HepG2 (cell line): ENCODE results near the gene LMF2. TPM values are rescaled to one million over a fixed set of nuclear protein-coding genes. Genes with fewer than 3 reads are reported as not detected.

Experiments
- ADNP ChIP-seq: sonication (generic); formaldehyde crosslinking; IDR thresholded peaks from 2 replicates; pipeline ENCODE4 v1.4.0; 2020; ENCODE audit warnings: missing genetic modification reagents
- ARNT ChIP-seq: fragments of 450-650 bp; IDR thresholded peaks from 2 replicates; pipeline ENCODE4 v1.6.1; 2017
- ESRRA ChIP-seq: sonication (generic); formaldehyde crosslinking; IDR thresholded peaks from 2 replicates; pipeline ENCODE4 v1.5.1; 2020; ENCODE audit warnings: mild to moderate bottlenecking, low read depth, missing genetic modification reagents
- JARID2 ChIP-seq: sonication (generic); formaldehyde crosslinking; IDR thresholded peaks from 2 replicates; pipeline ENCODE4 v1.8.1; 2023; ENCODE audit warnings: missing genetic modification reagents, inconsistent platforms; ENCODE audit not compliant: insufficient replicate concordance
- MLXIP ChIP-seq: sonication (generic); formaldehyde crosslinking; IDR thresholded peaks from 2 replicates; pipeline ENCODE4 v1.9.0; 2021; ENCODE audit warnings: missing genetic modification reagents, borderline replicate concordance
- MZF1 ChIP-seq: sonication (generic); formaldehyde crosslinking; IDR thresholded peaks from 2 replicates; pipeline ENCODE4 v1.8.1; 2023; ENCODE audit warnings: mild to moderate bottlenecking, missing genetic modification reagents, borderline replicate concordance
- PRMT3 ChIP-seq: sonication (generic); formaldehyde crosslinking; IDR thresholded peaks from 2 replicates; pipeline ENCODE4 v1.8.1; 2022; ENCODE audit warnings: low read depth, mild to moderate bottlenecking, moderate library complexity, missing genetic modification reagents, borderline replicate concordance
- RELA ChIP-seq: sonication (generic); formaldehyde crosslinking; IDR thresholded peaks from 2 replicates; pipeline ENCODE4 v1.4.0; 2020; ENCODE audit warnings: missing genetic modification reagents
- RFXANK ChIP-seq: IDR thresholded peaks from 2 replicates; pipeline ENCODE4 v1.6.1; 2016
- SCMH1 ChIP-seq: sonication (generic); formaldehyde crosslinking; IDR thresholded peaks from 2 replicates; pipeline ENCODE4 v1.9.0; 2021; ENCODE audit warnings: missing genetic modification reagents, mild to moderate bottlenecking, borderline replicate concordance
- SIN3A ChIP-seq: IDR thresholded peaks from 2 replicates; pipeline ENCODE4 v1.6.1; 2011; ENCODE audit warnings: low read depth, mild to moderate bottlenecking, control low read depth, low read length, borderline replicate concordance
- TEAD2 ChIP-seq: sonication (generic); formaldehyde crosslinking; IDR thresholded peaks from 2 replicates; pipeline ENCODE4 v1.9.0; 2021; ENCODE audit warnings: missing genetic modification reagents
- TEF ChIP-seq: sonication (generic); formaldehyde crosslinking; IDR thresholded peaks from 2 replicates; pipeline ENCODE4 v1.5.0; 2020; ENCODE audit warnings: missing genetic modification reagents
- ZBTB46 ChIP-seq: sonication (generic); formaldehyde crosslinking; IDR thresholded peaks from 2 replicates; pipeline ENCODE4 v1.4.0; 2020; ENCODE audit warnings: mild to moderate bottlenecking, missing genetic modification reagents, borderline replicate concordance
- ZFP37 ChIP-seq: sonication (generic); formaldehyde crosslinking; IDR thresholded peaks from 2 replicates; pipeline ENCODE4 v1.4.0; 2020; ENCODE audit warnings: missing genetic modification reagents, borderline replicate concordance
- ZNF17 ChIP-seq: sonication (generic); formaldehyde crosslinking; IDR thresholded peaks from 2 replicates; pipeline ENCODE4 v1.5.0; 2020; ENCODE audit warnings: mild to moderate bottlenecking, missing genetic modification reagents
- ZNF484 ChIP-seq: sonication (generic); formaldehyde crosslinking; IDR thresholded peaks from 2 replicates; pipeline ENCODE4 v1.5.1; 2020; ENCODE audit warnings: mild to moderate bottlenecking, low read depth, missing genetic modification reagents, borderline replicate concordance
- ZNF737 ChIP-seq: sonication (generic); formaldehyde crosslinking; IDR thresholded peaks from 2 replicates; pipeline ENCODE4 v1.5.0; 2020; ENCODE audit warnings: missing genetic modification reagents, mild to moderate bottlenecking, borderline replicate concordance
- ZNF747 ChIP-seq: sonication (generic); formaldehyde crosslinking; IDR thresholded peaks from 2 replicates; pipeline ENCODE4 v1.8.1; 2023; ENCODE audit warnings: missing genetic modification reagents, mild to moderate bottlenecking, borderline replicate concordance
- polyA plus RNA-seq, 8 experiments: library from polyadenylated mRNA; depleted of rRNA in 3 of 8; stranded (reverse) in 7 of 8; unstranded in 1 of 8; fragments of >200 nt; fragmentation: Illumina TruSeq in 4 of 8; extraction: Trizol in 4 of 8; gene quantifications; 2 replicates each; pipeline versions ENCODE4 v1.2.1 to v1.2.3, GENCODE V29; 2011 to 2016; ENCODE audit warnings: low read depth in 4 of 8, missing spikeins in 1 of 8, mixed read lengths in 1 of 8; ENCODE audit not compliant: insufficient read depth in 1 of 8
- total RNA-seq, 5 experiments: library from RNA; depleted of rRNA; stranded (reverse); fragments of >200 nt; fragmentation: Illumina TruSeq; extraction: Trizol; gene quantifications; 2 replicates each; pipeline ENCODE4 v1.2.3, GENCODE V29; 2016; ENCODE audit warnings: low read depth in 1 of 5
- TF ChIP-seq, protein P1 (sequence below): sonication (generic); formaldehyde crosslinking; IDR thresholded peaks from 2 replicates; pipeline ENCODE4 v1.4.0; 2020; ENCODE audit warnings: missing genetic modification reagents
- TF ChIP-seq, protein P2 (sequence below): sonication (generic); formaldehyde crosslinking; IDR thresholded peaks from 2 replicates; pipeline ENCODE4 v1.5.1; 2020; ENCODE audit warnings: missing genetic modification reagents, mild to moderate bottlenecking, borderline replicate concordance

LMF2 gene
- total and polyA plus RNA-seq, 2 of the 13 experiments (the other 11 are each of a cell fraction or from before 2014, with no cell fraction given): 23.3 to 30.6 TPM

- TF ChIP-seq ADNP (CRISPR knock-in tag) (no peak), RFXANK (CRISPR knock-in tag) (no peak), PRMT3 (CRISPR knock-in tag) (no peak), ARNT (no peak), ZNF737 (CRISPR knock-in tag) (no peak), MLXIP (CRISPR knock-in tag) (no peak), SCMH1 (CRISPR knock-in tag) (no peak), ZFP37 (CRISPR knock-in tag) (no peak), ZBTB46 (CRISPR knock-in tag) (no peak), SIN3A (peak; percentile 89; the same call in 1 of the 2 replicates), JARID2 (CRISPR knock-in tag) (no peak), MZF1 (CRISPR knock-in tag) (no peak), ZNF747 (no peak), ESRRA (CRISPR knock-in tag) (no peak), ZNF484 (CRISPR knock-in tag) (no peak), TEF (CRISPR knock-in tag) (no peak), TEAD2 (CRISPR knock-in tag) (no peak), ZNF17 (CRISPR knock-in tag) (no peak), RELA (CRISPR knock-in tag) (no peak)
- TF ChIP-seq, protein P1, sequence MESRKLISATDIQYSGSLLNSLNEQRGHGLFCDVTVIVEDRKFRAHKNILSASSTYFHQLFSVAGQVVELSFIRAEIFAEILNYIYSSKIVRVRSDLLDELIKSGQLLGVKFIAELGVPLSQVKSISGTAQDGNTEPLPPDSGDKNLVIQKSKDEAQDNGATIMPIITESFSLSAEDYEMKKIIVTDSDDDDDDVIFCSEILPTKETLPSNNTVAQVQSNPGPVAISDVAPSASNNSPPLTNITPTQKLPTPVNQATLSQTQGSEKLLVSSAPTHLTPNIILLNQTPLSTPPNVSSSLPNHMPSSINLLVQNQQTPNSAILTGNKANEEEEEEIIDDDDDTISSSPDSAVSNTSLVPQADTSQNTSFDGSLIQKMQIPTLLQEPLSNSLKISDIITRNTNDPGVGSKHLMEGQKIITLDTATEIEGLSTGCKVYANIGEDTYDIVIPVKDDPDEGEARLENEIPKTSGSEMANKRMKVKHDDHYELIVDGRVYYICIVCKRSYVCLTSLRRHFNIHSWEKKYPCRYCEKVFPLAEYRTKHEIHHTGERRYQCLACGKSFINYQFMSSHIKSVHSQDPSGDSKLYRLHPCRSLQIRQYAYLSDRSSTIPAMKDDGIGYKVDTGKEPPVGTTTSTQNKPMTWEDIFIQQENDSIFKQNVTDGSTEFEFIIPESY (CRISPR knock-in tag): no peak
- TF ChIP-seq, protein P2, sequence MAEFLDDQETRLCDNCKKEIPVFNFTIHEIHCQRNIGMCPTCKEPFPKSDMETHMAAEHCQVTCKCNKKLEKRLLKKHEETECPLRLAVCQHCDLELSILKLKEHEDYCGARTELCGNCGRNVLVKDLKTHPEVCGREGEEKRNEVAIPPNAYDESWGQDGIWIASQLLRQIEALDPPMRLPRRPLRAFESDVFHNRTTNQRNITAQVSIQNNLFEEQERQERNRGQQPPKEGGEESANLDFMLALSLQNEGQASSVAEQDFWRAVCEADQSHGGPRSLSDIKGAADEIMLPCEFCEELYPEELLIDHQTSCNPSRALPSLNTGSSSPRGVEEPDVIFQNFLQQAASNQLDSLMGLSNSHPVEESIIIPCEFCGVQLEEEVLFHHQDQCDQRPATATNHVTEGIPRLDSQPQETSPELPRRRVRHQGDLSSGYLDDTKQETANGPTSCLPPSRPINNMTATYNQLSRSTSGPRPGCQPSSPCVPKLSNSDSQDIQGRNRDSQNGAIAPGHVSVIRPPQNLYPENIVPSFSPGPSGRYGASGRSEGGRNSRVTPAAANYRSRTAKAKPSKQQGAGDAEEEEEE (CRISPR knock-in tag): no peak
Measured at GRCh38 chr22:50507421-50507990, at the start of gene LMF2 (continued).
